GM12878 (cell line): Measurements from ENCODE around the gene ZNF678. TPM values are rescaled to one million over a fixed set of nuclear protein-coding genes. Genes with fewer than 3 reads are reported as not detected.

Source experiments
- CUX1 ChIP-seq: IDR thresholded peaks from 2 replicates; pipeline ENCODE4 v1.6.1; 2012; ENCODE audit warnings: improper control_type of control experiment, low read depth, low read length; ENCODE audit not compliant: insufficient replicate concordance
- NFYB ChIP-seq: IDR thresholded peaks from 2 replicates; pipeline ENCODE4 v1.6.1; 2011; ENCODE audit warnings: low read depth, mild to moderate bottlenecking, low read length, improper control_type of control experiment, moderate library complexity; ENCODE audit not compliant: insufficient read depth
- polyA plus RNA-seq, 11 experiments: library from polyadenylated mRNA; depleted of rRNA in 4 of 11; unstranded in 6 of 11; stranded (reverse) in 5 of 11; fragments of >200 nt; fragmentation: Nextera tagmentation in 4 of 11; fragmentation: Illumina TruSeq in 1 of 11; extraction: Ambion mirVana in 4 of 11; extraction: Trizol in 1 of 11; gene quantifications; 1 replicate in 1 of 11; 2 replicates in 10 of 11; pipeline versions ENCODE4 v1.2.1 to v1.2.3, GENCODE V29; 2011 to 2016; ENCODE audit warnings: inconsistent platforms in 2 of 11, missing spikeins in 2 of 11, low read depth in 1 of 11
- total RNA-seq, 4 experiments: library from RNA; depleted of rRNA in 3 of 4; stranded (reverse); fragments of >200 nt in 3 of 4; fragmentation: Illumina TruSeq in 1 of 4; extraction: Trizol in 1 of 4; gene quantifications; 2 replicates each; pipeline versions ENCODE4 v1.2.1 to v1.2.3, GENCODE V29; 2013 to 2021
- TF ChIP-seq, protein P1 (sequence below): fragments of 450-650 bp; formaldehyde crosslinking; IDR thresholded peaks from 2 replicates; pipeline ENCODE4 v1.4.0; 2020; ENCODE audit warnings: mild to moderate bottlenecking, moderate library complexity
- TF ChIP-seq, protein P2 (sequence below): IDR thresholded peaks from 2 replicates; pipeline ENCODE4 v1.6.1; 2012; ENCODE audit warnings: low read depth, low read length, improper control_type of control experiment

The ZNF678 gene
- total and polyA plus RNA-seq, 10 of the 15 experiments (the other 5 are each of a cell fraction or from before 2014, with no cell fraction given) = 1.4 to 10.4 (median 3.5) TPM

DNA sequence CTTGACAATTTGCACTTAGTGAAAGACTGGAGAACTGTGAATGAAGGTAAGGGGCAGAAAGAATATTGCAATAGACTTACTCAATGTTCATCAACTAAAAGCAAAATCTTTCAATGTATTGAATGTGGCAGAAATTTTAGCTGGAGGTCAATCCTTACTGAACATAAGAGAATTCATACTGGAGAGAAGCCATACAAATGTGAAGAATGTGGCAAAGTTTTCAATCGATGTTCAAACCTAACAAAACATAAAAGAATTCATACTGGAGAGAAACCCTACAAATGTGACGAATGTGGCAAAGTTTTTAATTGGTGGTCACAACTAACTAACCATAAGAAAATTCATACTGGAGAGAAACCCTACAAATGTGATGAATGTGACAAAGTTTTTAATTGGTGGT, 91.1 kb downstream of the ZNF678 start (continued):
- TF ChIP-seq, protein P1, sequence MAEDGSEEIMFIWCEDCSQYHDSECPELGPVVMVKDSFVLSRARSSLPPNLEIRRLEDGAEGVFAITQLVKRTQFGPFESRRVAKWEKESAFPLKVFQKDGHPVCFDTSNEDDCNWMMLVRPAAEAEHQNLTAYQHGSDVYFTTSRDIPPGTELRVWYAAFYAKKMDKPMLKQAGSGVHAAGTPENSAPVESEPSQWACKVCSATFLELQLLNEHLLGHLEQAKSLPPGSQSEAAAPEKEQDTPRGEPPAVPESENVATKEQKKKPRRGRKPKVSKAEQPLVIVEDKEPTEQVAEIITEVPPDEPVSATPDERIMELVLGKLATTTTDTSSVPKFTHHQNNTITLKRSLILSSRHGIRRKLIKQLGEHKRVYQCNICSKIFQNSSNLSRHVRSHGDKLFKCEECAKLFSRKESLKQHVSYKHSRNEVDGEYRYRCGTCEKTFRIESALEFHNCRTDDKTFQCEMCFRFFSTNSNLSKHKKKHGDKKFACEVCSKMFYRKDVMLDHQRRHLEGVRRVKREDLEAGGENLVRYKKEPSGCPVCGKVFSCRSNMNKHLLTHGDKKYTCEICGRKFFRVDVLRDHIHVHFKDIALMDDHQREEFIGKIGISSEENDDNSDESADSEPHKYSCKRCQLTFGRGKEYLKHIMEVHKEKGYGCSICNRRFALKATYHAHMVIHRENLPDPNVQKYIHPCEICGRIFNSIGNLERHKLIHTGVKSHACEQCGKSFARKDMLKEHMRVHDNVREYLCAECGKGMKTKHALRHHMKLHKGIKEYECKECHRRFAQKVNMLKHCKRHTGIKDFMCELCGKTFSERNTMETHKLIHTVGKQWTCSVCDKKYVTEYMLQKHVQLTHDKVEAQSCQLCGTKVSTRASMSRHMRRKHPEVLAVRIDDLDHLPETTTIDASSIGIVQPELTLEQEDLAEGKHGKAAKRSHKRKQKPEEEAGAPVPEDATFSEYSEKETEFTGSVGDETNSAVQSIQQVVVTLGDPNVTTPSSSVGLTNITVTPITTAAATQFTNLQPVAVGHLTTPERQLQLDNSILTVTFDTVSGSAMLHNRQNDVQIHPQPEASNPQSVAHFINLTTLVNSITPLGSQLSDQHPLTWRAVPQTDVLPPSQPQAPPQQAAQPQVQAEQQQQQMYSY = no peak
- TF ChIP-seq NFYB (no peak), CUX1 (no peak)
- TF ChIP-seq, protein P2, sequence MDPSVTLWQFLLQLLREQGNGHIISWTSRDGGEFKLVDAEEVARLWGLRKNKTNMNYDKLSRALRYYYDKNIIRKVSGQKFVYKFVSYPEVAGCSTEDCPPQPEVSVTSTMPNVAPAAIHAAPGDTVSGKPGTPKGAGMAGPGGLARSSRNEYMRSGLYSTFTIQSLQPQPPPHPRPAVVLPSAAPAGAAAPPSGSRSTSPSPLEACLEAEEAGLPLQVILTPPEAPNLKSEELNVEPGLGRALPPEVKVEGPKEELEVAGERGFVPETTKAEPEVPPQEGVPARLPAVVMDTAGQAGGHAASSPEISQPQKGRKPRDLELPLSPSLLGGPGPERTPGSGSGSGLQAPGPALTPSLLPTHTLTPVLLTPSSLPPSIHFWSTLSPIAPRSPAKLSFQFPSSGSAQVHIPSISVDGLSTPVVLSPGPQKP = no peak
